ENCODE results near the gene CD99. TPM values are rescaled to one million over a fixed set of nuclear protein-coding genes. Genes with fewer than 3 reads are reported as not detected.
"Not testable (repeated sequence)": the region's sequence is repeated elsewhere in the genome, so short reads cannot be mapped to it uniquely, and the experiment has no call there.

The CD99 gene
- total RNA-seq, 2 donors from 2014 or later = 234 to 282 TPM

- H3K4me1 ChIP-seq = no peaks in the 10 kb centered on the region
- H3K9me3 ChIP-seq = no peaks in the 10 kb centered on the region
- no peaks in the 10 kb centered on the region for H3K27me3 ChIP-seq
- no peak overlapping the region for H3K27ac ChIP-seq
- H3K36me3 ChIP-seq = no peaks in the 10 kb centered on the region
- no peak for TF ChIP-seq CTCF (IDR thresholded peaks at IDR 0.05)
- no peak overlapping the region for H3K4me3 ChIP-seq
- DNase-seq (ENCODE audit: low spot score) = peak; percentile 62
These were observed 76.7 kb downstream of the CD99 start for GRCh38 chrX:2767631-2768455.

- Histone ChIP-seq H3K9me3 (peaks cover 0 to 6% of the 10 kb centered on the region in 2 donors), H3K36me3 (no peaks in the 10 kb centered on the region), H3K27me3 (no peaks in the 10 kb centered on the region), H3K27ac (no peak overlapping the region), H3K4me3 (no peak overlapping the region), H3K4me1 (no peaks in the 10 kb centered on the region)
- no peak for TF ChIP-seq CTCF (IDR thresholded peaks at IDR 0.05)
- DNase-seq (ENCODE audit: low spot score) = no peak
These were observed 78.5 kb downstream of the CD99 start for GRCh38 chrX:2769615-2770014.

GRCh38 chrX:2773166-2774055 is 82.3 kb downstream of the CD99 start:
- not testable (repeated sequence) for H3K4me3 ChIP-seq; H3K36me3 ChIP-seq; H3K27me3 ChIP-seq; H3K4me1 ChIP-seq; H3K27ac ChIP-seq; DNase-seq (ENCODE audit: low spot score)
- H3K9me3 ChIP-seq = peaks cover 0 to 12% of the 10 kb centered on the region in 2 donors

- no peak overlapping the region for H3K4me3 ChIP-seq
- TF ChIP-seq CTCF (IDR thresholded peaks at IDR 0.05) = no peak
- no peaks in the 10 kb centered on the region for H3K36me3 ChIP-seq
- peaks cover 0 to 12% of the 10 kb centered on the region in 2 donors for H3K9me3 ChIP-seq
- H3K27me3 ChIP-seq = no peaks in the 10 kb centered on the region
- H3K4me1 ChIP-seq = no peaks in the 10 kb centered on the region
- no peak overlapping the region for H3K27ac ChIP-seq
- DNase-seq (ENCODE audit: low spot score) = no peak
These were observed 83.0 kb downstream of the CD99 start for GRCh38 chrX:2774057-2774456.

- no peak overlapping the region for H3K27ac ChIP-seq
- no peak for TF ChIP-seq CTCF (IDR thresholded peaks at IDR 0.05)
- H3K36me3 ChIP-seq = no peaks in the 10 kb centered on the region
- DNase-seq (ENCODE audit: low spot score) = no peak
- H3K27me3 ChIP-seq = no peaks in the 10 kb centered on the region
- H3K4me1 ChIP-seq = no peaks in the 10 kb centered on the region
- peaks cover 0 to 12% of the 10 kb centered on the region in 2 donors for H3K9me3 ChIP-seq
- H3K4me3 ChIP-seq = no peak overlapping the region
These were observed 83.7 kb downstream of the CD99 start for GRCh38 chrX:2774776-2775175.

GRCh38 chrX:2780472-2781225 is 89.6 kb downstream of the CD99 start:
- not testable (repeated sequence) for H3K4me3 ChIP-seq; H3K36me3 ChIP-seq; H3K4me1 ChIP-seq; H3K9me3 ChIP-seq; H3K27ac ChIP-seq; DNase-seq (ENCODE audit: low spot score); H3K27me3 ChIP-seq
